GM19372 (cell line): ENCODE results near the gene ZNF423.

ENCODE experiments used
- ATAC-seq: cut with Tn5 transposase; IDR thresholded peaks from one replicate; pipeline ENCODE4 v1.9.1; 2021; ENCODE audit warnings: mild to moderate bottlenecking, low read depth, moderate library complexity; ENCODE audit not compliant: unreplicated experiment

Gene ZNF423

GRCh38 chr16:49547448-49547847, 308.5 kb downstream of the ZNF423 start:
- ATAC-seq = no peak

DNA sequence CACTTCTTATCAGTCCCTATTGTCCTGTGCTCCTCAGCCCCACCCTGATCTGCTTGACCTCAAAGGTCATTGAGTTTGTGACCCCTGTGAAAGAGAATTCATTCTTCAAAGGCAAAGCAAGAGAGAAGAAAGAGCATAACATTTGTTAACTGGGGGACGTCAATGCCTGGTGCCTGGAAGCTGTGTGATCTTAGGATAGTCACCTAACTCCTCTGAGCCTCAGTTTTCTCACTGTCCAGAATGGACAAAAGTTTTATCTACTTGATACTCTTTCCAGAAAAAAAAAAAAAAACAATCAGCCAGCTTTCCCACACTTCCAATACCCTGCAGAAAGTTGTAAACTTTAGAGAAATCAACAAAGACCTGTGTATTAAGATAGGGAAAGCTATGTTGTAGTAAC, 309.2 kb downstream of the ZNF423 start:
- no peak for ATAC-seq

DNA sequence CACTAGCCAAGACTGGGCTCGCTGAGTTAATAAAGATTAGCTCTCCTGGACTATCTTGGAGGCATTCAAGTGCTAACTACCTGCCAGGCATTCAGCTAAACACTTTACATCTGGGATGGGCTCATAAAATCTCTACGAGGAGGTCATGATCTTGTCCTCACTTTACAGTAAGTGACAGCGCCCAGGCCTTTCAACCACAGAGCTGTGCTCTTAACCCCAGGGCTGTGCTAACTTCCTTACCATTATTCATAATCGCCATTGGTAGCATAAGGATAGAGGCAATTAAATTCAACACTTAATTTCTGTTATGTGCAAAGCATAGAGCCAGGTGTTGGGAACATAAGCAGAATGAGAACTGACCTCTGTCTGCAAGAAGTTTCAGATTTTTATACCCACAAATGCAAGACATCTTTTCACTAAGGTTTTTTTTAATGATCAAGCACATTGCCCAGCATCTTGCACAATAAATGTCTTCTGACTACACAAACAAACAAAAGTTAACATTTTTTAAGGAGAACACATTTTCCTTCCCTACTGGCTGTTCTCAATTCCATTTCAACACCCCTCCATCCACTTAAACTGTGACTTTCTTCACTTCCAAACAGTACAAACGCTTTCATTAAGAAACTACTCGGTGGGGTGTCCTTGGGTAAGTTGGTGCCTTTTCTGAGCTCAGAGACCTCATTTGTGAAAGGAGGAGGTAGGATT, 310.0 kb downstream of the ZNF423 start:
- no peak for ATAC-seq

- no peak for ATAC-seq
These were observed 310.7 kb downstream of the ZNF423 start for GRCh38 chr16:49545243-49545642.

DNA sequence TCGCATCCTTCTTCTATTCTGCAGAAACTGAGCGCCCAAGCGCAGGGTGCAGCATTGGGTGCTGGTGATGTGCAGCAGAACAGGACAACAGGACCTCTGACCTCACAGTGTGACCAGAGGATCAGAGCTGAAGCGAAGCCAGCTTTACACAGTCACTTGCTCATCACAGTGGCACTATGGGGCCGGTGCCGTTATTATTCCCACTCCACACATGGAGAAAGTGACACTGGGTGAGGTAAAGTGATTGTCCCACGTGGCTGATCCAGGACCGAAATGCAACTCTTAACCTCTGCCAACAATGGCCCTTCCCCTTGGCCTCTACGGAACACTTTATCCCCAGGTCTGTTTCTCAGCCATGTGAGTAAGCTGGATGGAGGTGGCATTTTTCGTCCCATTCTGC, 311.1 kb downstream of the ZNF423 start:
- ATAC-seq = no peak

DNA sequence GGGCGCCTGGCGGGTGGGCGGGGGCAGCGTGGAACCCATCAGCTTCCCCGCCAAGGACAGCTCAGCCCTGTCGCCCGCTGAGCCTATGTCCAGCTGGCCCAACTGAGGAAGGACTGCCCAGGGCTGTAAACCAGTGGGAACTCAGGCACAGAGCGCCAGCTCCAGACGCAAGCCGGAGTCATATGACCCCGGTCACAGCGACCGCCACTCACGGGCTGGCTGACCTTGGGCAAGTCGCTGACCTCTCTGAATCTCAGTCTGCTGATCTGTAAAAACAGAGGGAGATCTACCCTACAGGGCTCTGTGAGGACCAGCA, 312.3 kb downstream of the ZNF423 start:
- ATAC-seq = no peak

GRCh38 chr16:49542946-49543630, 312.8 kb downstream of the ZNF423 start:
- no peak for ATAC-seq

- ATAC-seq = no peak
These were observed 313.5 kb downstream of the ZNF423 start for GRCh38 chr16:49542391-49542891.

DNA sequence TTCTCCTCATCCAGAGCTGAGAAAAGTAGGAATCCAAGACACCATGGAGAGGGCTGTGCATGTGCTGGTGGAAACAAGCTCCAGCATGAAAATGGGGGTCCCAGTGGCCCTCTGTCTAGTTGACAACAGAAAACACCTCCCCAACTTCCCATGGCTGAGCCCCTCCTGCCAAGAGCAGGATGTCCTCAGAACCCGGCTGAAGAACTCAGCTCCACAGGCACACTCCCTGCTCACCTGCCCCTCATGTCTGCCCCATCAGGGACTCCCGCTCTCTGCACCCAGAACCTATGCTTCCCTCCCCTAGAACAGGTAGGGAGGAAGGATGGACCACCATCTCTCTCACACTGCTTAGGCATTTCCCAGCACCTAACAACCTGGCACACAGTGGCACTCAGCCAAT, 315.1 kb downstream of the ZNF423 start:
- ATAC-seq = no peak

DNA sequence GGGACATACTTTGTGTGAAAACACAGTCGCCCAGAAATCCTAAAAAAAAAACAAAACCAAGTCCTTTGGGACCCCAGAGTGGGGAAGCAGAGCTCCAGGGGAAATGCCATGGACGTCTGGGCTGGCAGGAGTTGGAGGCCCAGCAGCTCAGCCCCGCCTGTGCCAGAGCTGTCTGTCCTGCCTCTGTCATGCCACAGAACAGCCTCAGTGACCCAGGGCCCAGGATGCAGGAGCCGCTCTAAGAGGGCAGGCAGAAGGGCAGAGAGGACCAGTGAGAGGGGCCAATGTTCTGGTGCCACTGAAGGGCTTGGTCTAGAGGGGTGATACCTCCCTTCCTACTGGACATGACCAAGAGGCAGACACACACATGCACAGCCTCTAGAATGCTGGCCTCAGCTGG, 316.2 kb downstream of the ZNF423 start:
- ATAC-seq = no peak

- ATAC-seq = no peak
These were observed 317.9 kb downstream of the ZNF423 start for GRCh38 chr16:49537924-49538459.

DNA sequence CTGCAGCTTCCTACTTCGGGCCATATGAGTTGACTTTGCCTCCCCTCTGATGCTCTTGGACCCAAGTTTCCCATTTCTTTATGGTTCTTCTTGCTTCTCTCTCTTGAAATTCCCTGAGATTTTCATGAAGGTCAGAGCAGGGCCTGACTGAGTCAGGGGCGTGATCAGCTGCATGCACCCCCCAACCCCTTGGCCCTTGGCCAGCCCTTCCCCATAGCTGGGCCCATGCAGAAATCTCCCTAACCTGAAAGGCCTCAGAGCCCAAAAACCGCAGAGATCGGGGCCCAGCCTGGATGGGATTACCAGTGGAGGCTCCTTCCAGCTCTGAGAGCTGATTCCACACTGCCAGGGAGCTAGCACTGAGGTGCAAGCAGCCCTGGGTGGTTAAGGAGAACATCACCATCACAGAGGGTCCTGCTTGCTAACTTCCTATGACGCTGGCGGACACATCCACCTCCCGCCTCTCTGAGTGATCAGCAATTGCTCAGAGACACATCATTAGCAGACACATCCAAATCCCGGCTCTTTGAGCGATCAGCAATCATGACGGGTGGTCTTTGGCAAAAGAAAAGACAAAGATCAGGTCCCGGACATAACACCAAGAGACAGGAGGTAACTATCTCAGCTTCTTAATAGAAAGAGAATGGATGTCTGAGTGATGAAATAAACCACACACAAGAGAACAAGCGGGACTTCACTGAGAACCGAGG, 320.9 kb downstream of the ZNF423 start:
- no peak for ATAC-seq

DNA sequence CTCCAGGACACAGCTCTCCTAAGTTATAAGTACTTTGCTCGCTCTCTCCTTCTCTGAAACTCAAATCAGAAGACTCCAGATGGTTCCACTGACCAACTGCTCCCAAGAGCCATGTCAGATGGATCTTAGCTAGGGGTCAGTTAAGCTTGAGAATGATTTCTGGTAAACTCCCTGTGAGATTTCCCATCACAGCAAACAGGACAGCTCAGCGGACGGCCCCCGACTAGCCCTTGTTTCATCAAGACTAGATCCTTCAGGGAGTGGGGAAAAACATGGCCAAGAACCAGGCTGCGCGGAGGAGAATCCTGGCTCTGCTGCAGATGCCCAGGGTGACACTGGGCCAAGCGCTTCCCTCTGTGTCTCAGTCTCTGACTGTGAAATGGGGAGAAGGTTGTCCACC, 322.5 kb downstream of the ZNF423 start:
- ATAC-seq = no peak

DNA sequence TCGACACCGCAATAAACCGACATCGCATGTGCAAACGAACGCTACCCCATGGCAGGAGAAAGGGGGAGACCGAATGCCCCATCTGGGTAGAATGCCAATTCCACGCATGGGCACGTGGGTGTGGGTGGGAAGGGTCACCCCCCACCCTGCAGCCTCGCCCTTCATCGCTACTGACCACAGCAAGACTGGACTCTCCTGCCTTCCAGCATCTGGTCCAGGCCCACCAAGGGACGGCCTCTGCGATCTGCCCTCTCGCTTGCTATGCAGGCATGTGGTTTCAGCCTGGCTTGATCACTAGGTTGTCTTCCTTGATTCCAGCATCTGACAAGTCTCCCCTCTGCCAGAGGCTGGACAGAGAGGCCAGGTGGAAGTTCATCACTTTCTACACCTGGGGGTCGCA, 323.0 kb downstream of the ZNF423 start:
- ATAC-seq = no peak

DNA sequence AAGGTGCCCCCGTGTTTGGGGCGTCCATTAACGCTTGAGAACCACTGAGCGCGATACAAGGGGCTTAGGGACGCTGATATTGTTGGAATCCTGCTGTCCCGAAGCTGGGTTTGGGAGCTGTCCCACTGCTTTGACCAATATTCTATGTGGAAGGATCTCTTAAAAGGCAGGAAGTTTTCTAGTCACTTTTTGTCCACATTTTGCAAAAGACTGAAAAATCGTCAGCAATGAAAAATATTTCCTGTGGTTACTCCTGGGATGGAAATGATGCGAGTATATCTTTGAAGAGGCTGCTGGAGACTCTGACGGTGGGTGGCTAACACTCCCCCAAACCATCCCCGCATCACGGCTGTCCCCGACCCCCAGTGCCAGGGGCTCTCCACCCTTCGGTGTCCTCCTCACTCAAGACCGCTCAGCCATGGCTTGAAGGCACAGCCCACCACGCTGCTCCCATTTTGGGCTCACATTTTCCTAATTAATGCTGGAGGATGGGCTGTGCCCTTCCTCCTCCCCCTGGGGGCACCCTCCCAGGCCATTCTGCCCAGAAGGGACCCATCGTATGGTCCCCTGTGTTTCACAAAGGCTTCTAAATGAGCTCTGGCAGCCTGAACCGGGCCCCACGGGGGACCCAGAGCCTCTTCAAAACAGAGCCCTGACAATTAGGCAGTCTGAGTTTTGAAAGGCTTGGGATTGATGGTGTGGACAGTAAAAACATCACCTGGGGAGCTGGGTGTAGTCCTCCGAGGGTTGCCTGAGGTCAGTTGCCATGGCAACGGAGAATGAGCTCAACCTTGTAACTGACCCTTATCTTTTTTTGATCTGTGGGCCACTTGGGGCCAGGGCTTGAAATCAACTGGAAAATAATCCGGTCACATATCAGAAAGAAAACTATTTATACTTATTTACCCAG, 323.7 kb downstream of the ZNF423 start:
- no peak for ATAC-seq

GRCh38 chr16:49531425-49531824, 324.5 kb downstream of the ZNF423 start:
- no peak for ATAC-seq

DNA sequence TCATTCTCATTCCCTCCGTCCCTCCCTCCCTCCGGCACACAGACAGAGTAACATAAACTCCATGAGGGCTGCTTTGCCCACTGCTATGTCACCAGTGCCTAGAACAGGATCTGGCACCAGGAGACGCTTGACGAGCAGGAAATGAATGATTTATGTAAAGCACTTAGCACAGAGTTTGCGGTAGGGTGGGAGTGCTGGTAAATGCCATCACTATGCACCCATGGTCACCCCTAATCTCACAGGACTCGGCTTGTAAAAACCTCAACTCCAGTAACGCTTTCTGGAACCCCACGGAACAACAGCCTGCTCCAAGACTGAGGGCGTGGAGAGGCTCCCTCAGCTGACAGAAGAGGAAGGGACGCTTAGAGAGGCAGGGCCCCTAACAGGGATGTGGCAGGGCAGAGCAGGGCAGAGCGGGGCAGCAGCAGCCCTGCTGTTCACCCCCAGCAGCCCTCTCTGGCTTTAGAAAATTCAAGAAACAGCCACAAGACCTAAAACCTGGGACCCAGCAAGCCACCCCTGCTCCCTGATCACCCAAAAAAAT, 325.4 kb downstream of the ZNF423 start:
- ATAC-seq = no peak

- ATAC-seq = no peak
These were observed 326.4 kb downstream of the ZNF423 start for GRCh38 chr16:49529411-49530045.

GRCh38 chr16:49528866-49529288, 327.0 kb downstream of the ZNF423 start:
- no peak for ATAC-seq
